Stimulated activated CD8-positive, alpha-beta memory T cell treated with anti-CD3 and anti-CD28 coated beads, Interleukin-15, amount 100 ng/mL, for 1 hour (primary cell): ENCODE measurements around the gene NINL.
"Not testable (repeated sequence)": the region's sequence is repeated elsewhere in the genome, so short reads cannot be mapped to it uniquely, and the experiment has no call there.

Experiments
- DNase-seq: peaks from one replicate; pipeline ENCODE4 v3.0.0-alpha.2; 2020; ENCODE audit warnings: low read depth

The NINL gene

GRCh38 chr20:25592135-25592852, 7.0 kb upstream of the NINL start:
- DNase-seq: no peak

GRCh38 chr20:25590778-25591177, 5.4 kb upstream of the NINL start:
- DNase-seq: not testable (repeated sequence)

DNA sequence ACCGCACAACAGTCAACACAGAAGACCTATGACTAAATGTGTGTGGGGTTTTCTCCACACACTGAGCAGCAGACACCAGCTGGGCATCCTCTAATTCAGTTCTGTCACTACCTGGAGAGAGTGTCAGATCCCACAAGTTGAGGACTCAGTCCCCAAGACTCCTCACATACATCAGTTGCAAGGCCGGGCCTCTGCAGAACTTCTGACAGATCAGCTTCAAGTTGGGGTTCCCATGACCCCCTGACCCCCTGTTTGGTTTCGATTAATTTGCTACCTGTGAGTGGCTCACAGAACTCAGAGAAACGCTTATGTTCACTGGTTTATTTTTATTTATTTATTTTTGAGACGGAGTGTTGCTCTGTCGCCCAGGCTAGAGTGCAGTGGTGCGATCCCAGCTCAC, 3.2 kb upstream of the NINL start:
- DNase-seq: no peak

DNA sequence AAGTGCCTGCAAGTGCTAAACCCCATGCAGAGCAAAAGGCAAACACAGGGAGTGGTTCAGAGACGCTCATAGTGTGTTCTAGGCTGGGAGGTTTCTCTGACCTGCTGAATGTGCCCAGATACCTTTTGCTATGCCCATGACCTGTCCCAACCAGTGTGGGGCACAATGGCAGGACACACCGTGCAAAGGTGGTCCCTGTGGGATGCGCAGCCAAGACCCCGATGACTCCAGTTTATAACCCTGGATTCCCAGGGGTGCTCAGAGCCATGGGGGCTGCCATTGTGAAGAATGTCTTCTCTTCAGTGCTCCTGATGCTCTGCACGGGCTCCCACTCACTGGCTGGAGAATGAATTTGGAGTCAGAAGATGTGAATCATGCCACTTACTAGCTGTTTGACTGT, 2.2 kb upstream of the NINL start:
- no peak for DNase-seq

DNA sequence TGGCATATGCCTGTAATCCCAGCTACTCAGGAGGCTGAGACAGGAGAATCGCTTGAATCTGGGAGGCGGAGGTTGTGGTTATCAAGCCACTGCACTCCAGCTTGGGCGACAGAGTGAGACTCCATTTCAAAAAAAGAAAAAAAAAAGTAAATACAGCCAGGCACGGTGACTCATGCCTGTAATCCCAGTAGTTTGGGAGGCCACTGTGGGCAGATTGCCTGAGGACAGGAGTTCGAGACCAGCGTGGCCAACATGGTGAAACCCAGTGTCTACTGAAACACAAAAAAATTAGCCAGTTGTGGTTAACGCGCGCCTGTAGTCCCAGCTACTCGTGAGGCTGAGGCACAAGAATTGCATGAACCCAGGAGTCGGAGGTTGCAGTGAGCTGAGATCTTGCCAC, 1.5 kb upstream of the NINL start:
- no peak for DNase-seq

DNA sequence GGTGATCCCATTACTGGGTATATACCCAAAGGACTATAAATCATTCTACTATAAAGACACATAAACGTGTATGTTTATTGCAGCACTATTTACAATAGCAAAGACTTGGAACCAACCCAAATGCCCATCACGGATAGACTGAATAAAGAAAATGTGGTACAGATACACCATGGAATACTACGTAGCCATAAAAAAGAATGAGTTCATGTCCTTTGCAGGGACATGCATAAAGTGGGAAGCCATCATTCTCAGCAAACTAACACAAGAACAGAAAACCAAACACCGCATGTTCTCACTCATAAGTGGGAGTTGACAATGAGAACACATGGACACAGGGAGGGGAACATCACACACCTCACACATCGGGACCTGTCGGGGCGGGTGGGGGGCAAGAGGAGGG, 1.7 kb downstream of the NINL start:
- not testable (repeated sequence) for DNase-seq

GRCh38 chr20:25580711-25581110, 4.6 kb downstream of the NINL start:
- no peak for DNase-seq

DNA sequence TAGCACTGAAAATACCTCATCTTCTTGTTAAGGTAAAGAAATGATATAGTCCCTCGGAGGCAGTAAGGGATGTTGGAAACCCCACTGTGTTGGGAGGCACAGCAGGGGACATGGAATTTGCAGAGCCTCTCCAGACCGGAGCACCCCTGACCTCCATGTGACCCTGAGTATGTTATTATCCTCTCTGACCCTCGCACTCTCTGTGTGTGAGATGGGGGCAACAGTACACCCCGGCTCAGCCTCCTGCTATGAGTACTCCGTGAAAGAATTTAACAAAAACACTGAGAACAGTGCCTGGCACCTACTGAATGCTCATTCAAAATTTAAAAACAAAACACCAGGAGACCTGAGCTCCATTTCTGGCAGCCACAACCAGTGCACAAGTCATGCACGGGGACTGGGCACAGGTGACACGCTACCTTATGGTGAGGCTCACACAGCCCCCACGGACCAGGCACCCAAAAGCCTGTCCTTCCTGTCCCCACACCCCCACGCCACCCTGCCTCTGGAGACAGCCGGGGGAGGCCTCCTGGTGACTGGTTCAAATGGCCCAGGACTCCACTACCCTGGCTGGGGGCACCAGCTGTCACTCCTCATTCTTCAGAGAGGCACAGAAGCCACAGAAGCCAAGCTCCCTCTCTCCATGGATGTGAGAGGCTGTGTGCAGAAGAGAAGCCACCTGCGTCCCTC, 6.1 kb downstream of the NINL start:
- DNase-seq: no peak

DNA sequence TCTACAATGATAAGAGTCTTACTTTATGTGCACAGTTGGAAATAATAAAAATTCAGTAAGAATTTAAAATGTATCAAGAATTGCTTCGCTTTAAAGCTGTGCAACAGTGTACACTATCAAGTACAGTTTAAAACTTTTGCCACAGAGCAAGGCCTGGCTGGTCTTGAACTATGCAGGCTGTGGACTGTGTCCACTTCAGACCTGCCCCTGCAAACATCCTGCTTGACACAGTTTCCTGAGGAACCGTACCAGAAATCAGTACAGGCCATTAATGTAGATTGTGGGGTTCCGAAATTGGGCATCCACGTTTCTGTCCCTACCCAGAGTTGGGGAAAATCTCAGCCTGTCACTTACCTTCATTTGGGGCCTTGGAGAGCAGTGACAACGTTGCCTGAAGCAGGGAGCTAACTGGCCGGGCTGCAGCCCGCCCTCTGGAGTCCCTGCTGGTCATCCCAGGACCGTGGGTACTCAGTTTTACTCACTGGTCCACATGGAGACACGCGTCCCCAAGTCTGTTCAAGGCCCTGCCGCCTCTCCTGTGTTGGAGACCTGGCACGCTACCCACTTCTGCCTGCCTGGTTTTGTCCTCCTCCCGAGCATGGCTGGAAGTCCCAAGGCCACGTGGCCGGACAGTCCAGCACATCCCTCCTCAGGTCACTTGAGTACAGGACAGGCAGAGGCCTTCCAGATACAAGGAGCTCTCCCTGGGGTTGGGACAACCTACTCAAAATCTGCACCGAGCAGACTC, 8.4 kb downstream of the NINL start:
- DNase-seq: no peak

GRCh38 chr20:25574411-25574810, 10.9 kb downstream of the NINL start:
- DNase-seq: no peak

GRCh38 chr20:25573288-25574251, 11.8 kb downstream of the NINL start:
- no peak for DNase-seq

DNA sequence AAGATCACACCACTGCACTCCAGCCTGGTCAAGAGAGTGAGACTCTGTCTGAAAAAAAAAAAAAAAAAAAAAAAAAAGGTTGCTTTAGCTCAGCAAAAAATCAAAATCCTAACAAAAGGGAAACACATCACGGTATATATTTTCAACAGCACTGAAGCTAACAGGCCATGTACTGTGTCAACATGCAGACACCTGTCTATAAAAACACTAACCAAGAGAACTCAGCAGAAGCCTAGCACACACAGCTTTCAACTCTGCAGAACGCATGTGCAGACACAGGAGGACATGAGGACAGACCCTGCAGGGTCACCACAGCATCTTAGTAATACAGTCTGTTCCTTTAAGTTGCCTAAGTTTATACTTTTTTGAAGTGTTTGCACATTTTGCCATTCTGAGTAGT, 13.5 kb downstream of the NINL start:
- no peak for DNase-seq

DNA sequence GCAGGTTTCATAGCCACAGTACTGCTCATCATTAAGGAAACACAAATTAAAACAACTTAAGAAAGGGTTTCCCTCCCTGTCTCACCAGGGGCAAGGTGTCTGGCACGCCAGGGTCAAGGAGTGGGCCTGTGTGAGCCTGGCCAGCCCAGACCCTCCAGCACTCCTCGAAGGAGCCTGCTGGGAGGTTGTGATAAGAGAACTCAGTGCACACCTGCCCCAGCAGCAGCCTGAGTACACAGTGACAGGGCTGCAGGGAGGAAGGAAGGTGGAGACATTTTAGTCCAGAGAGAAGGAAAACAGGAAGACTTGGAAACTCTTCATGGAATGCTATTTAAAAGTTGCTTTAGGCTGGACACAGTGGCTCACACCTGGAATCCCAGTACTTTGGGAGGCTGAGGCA, 14.1 kb downstream of the NINL start:
- DNase-seq: no peak

GRCh38 chr20:25570148-25570530, 15.2 kb downstream of the NINL start:
- DNase-seq: no peak

DNA sequence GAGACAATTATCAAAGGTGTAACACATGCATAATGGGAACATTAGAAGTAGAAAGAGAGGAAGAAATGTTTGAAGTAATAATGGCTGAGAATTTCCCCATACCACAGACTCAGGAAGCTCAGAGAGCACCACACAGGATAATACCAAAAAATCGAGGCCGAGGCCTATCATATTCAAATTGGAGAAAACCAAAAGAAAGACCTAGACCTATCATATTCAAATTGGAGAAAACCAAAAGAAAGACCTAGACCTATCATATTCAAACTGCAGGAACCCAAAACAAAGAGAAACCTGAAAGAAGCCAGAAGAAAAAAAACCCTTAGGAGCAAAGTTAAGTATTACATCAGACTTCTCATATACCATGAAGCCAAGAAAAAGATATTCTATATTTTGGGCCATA, 18.0 kb downstream of the NINL start:
- DNase-seq: no peak

DNA sequence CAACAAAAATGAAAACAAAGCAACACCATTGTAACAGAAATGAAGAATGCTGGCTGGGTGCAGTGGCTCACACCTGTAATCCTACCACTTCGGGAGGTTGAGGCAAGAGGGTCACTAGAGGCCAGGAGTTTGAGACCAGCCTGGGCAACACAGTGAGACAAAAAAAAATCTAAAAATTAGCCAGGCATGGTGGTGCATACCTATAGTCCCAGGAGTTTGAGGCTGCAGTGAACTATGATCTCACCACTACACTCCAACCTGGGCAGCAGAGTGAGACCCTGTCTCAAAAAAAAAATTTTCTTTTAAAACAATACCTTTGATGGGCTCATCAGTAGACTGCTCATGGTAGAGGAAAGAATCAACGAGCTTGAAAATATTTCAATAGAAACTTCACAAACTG, 18.5 kb downstream of the NINL start:
- DNase-seq: no peak

DNA sequence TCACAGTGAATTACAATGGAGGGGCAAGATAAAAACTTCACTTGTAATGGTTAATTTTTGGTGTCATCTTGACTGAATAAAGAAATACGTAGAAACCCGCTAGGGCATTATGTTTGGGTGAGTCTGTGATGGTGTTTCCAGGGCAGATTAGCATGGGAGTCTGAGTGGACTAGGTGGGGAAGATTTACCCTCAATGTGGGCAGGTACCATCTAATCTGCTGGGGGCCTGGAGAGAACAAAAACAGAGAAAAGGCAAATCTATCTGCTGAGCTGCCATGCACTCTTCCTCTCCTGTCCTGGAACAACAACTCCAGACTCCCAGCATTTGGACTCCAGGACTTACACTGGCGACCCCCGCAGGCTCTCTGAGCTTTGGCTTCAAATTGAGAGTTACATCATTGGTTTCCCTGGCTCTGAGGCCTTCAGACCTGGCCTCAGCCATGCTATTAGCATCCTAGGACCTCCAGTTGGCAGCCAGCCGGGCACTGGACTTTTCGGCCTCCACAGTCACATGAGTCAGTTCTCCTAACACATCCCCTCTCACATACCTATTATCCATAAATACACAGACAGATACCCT, 19.7 kb downstream of the NINL start:
- DNase-seq: no peak

DNA sequence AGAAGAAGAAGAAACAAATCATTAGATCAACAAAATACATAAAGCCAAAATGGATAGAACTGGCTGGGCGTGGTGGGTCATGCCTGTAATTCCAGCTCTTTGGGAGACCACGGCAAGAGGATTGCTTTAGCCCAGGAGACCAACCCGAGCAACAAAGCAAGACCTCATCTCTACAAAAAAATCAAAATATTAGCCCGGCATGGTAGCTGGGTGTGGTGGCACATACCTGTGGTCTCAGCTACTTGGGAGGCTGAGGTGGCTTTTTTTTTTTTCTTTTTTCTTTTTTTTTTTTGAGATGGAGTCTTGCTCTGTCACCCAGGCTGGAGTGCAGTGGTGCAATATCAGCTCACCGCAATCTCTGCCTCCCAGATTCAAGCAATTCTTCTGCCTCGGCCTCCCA, 21.5 kb downstream of the NINL start:
- DNase-seq: no peak

DNA sequence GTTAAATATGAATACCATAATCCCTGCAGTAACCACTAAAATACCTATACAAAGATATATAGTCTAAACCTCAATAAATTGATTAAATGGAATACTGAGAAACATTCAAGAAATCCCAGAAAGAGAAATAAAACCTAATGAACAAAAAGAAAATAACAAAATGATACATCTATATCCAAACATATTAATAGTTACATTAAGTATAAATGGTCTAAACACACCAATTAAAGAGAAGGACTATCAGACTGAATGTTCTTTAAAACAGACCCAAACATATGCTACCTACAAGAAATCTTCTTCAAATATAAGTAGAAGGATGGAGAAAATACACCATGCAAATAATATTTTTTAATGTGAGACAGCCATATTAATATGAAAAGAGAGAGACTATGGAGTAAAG, 22.0 kb downstream of the NINL start:
- no peak for DNase-seq

- DNase-seq: not testable (repeated sequence)
These were observed 23.6 kb downstream of the NINL start for GRCh38 chr20:25561771-25562170.

- DNase-seq: no peak
These were observed 31.5 kb downstream of the NINL start for GRCh38 chr20:25553819-25554296.

DNA sequence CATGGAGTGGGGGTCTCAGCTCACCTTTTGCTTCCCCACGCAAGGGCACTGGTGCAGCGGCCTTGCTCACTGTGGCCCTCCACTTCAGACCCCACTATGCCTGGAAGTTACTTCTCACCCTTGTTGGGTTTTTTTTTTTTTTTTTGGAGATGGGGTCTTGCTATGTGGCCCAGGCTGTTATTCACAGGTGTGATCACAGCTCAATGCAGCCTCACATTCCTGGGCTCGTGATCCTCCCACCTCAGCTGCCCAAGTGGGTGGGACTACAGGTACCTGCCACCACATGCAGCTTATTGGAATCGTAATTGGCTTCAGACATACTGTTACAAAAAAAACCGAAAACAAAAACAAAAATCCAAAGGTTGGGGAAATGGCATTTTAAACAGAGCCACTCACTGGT, 32.4 kb downstream of the NINL start:
- no peak for DNase-seq
